Gastroesophageal sphincter (tissue), 4 donors: ENCODE results near the gene FXYD7. TPM values are rescaled to one million over a fixed set of nuclear protein-coding genes. Genes with fewer than 3 reads are reported as not detected.

Experiments
- ATAC-seq: fragments of 150-250 bp; one replicate; pipeline ENCODE4 v1.9.1; 2016; ENCODE audit warnings: mild to moderate bottlenecking, moderate library complexity
- H3K27ac ChIP-seq, 4 donors: fragments of 200-600 bp; sonication (generic) in 3 of 4; 1 replicate in 3 of 4; 2 replicates in 1 of 4; pipeline ENCODE4 v1.5.1; 2016 to 2019
- H3K27me3 ChIP-seq: fragments of 200-600 bp; sonication (generic); one replicate; pipeline ENCODE4 v1.5.1; 2019
- H3K36me3 ChIP-seq, 2 donors: fragments of 200-600 bp; sonication (generic); one replicate each; pipeline ENCODE4 v1.5.1; 2019; ENCODE audit warnings: control low read depth in 1 of 2
- H3K4me1 ChIP-seq, 3 donors: fragments of 200-600 bp; sonication (generic); 1 replicate in 2 of 3; 2 replicates in 1 of 3; pipeline ENCODE4 v1.5.1; 2016 to 2019; ENCODE audit warnings: control low read depth in 2 of 3
- H3K4me3 ChIP-seq, 2 donors: fragments of 200-600 bp; sonication (generic); one replicate each; pipeline ENCODE4 v1.5.1; 2019; ENCODE audit warnings: mild to moderate bottlenecking in 1 of 2, moderate library complexity in 1 of 2
- H3K9me3 ChIP-seq, 3 donors: fragments of 200-600 bp; sonication (generic); one replicate each; pipeline ENCODE4 v1.5.1; 2017 to 2019; ENCODE audit warnings: control low read depth in 2 of 3
- CTCF ChIP-seq, 4 experiments: fragments of 200-600 bp in 2 of 4; fragments of 450-650 bp in 2 of 4; sonication (generic) in 1 of 4; IDR thresholded peaks; one replicate each; pipeline ENCODE4 v1.5.1; 2017 to 2019; ENCODE audit warnings: antibody characterized with exemption in 4 of 4, mild to moderate bottlenecking in 2 of 4, moderate library complexity in 2 of 4
- EP300 ChIP-seq: sonication (generic); formaldehyde crosslinking; IDR thresholded peaks from one replicate; pipeline ENCODE4 v1.6.1; 2017; ENCODE audit warnings: antibody characterized with exemption, mild to moderate bottlenecking
- POLR2A ChIP-seq, 2 donors: fragments of 450-650 bp; IDR thresholded peaks; one replicate each; pipeline ENCODE4 v1.6.1; 2017; ENCODE audit warnings: antibody characterized with exemption in 2 of 2, mild to moderate bottlenecking in 2 of 2, moderate library complexity in 1 of 2
- POLR2AphosphoS5 ChIP-seq: sonication (generic); formaldehyde crosslinking; IDR thresholded peaks from one replicate; pipeline ENCODE4 v1.6.1; 2017; ENCODE audit warnings: antibody characterized with exemption
- WGBS, 2 donors: methylation state at CpG; one replicate each; pipeline ENCODE4 v1.1.5; 2018; ENCODE audit warnings: low coverage in 1 of 2; 5-methylcytosine and 5-hydroxymethylcytosine counted together
- total RNA-seq, 4 donors: library from RNA; depleted of rRNA; stranded (reverse); fragments of >200 nt; gene quantifications; one replicate each; pipeline ENCODE4 v1.1.0, GENCODE V29; 2016

FXYD7 gene
- total RNA-seq, 4 donors from 2014 or later, result not detected

GRCh38 chr19:35160629-35161433, 17.8 kb downstream of the FXYD7 start:
- no peak for ATAC-seq
- WGBS, 2 donors, result 88 to 90% methylated on average over 6 to 8 of the region's 9 CpGs

GRCh38 chr19:35161434-35161743, 18.3 kb downstream of the FXYD7 start:
- TF ChIP-seq POLR2AphosphoS5, result no peak
- TF ChIP-seq POLR2A (IDR thresholded peaks at IDR 0.05), result no peak
- no peak for TF ChIP-seq CTCF (IDR thresholded peaks at IDR 0.05)
- TF ChIP-seq EP300, result no peak
- 75 to 86% methylated on average over 1 of the region's 2 CpGs for WGBS, 2 donors
- Histone ChIP-seq H3K27ac (no peak overlapping the region), H3K4me3 (no peak overlapping the region), H3K9me3 (peaks cover 0 to 47% (median 0%) of the 10 kb centered on the region in 3 donors), H3K4me1 (peaks cover 0 to under 1% (median 0%) of the 10 kb centered on the region in 3 donors), H3K27me3 (peaks cover 30% of the 10 kb centered on the region), H3K36me3 (peaks cover 0 to 92% of the 10 kb centered on the region in 2 donors)
- ATAC-seq, result no peak

More at GRCh38 chr19:35160629-35161433, 17.8 kb downstream of the FXYD7 start:
- H3K9me3 ChIP-seq, result peaks cover 0 to 41% (median 0%) of the 10 kb centered on the region in 3 donors
- no peak overlapping the region for H3K4me3 ChIP-seq
- H3K4me1 ChIP-seq, result peaks cover 0 to 6% (median 0%) of the 10 kb centered on the region in 3 donors
- H3K36me3 ChIP-seq, result peaks cover 0 to 86% of the 10 kb centered on the region in 2 donors
- H3K27ac ChIP-seq, result no peak overlapping the region
- peaks cover 36% of the 10 kb centered on the region for H3K27me3 ChIP-seq
- no peak for TF ChIP-seq POLR2A (IDR thresholded peaks at IDR 0.05)
- no peak for TF ChIP-seq EP300
- no peak for TF ChIP-seq CTCF (IDR thresholded peaks at IDR 0.05)
- no peak for TF ChIP-seq POLR2AphosphoS5

- Histone ChIP-seq H3K27me3 (peaks cover 17% of the 10 kb centered on the region), H3K9me3 (peaks cover 0 to 55% (median 0%) of the 10 kb centered on the region in 3 donors), H3K4me1 (no peaks in the 10 kb centered on the region), H3K36me3 (peaks cover 0 to 96% of the 10 kb centered on the region in 2 donors), H3K27ac (no peak overlapping the region), H3K4me3 (no peak overlapping the region)
- TF ChIP-seq POLR2A (IDR thresholded peaks at IDR 0.05) (no peak), CTCF (IDR thresholded peaks at IDR 0.05) (no peak)
- 70 to 80% methylated on average over 1 to 4 of the region's 6 CpGs for WGBS, 2 donors
- no peak for ATAC-seq
Measured at GRCh38 chr19:35162471-35163326, 19.6 kb downstream of the FXYD7 start.

- no peak overlapping the region for H3K27ac ChIP-seq
- peaks cover 0 to 79% of the 10 kb centered on the region in 2 donors for H3K36me3 ChIP-seq
- H3K4me1 ChIP-seq, result no peaks in the 10 kb centered on the region
- no peak for TF ChIP-seq POLR2AphosphoS5
- no peak for TF ChIP-seq CTCF (IDR thresholded peaks at IDR 0.05)
- no peak for TF ChIP-seq POLR2A (IDR thresholded peaks at IDR 0.05)
- TF ChIP-seq EP300, result no peak
- no peak overlapping the region for H3K4me3 ChIP-seq
- ATAC-seq, result no peak
- WGBS, 2 donors, result 16 to 82% methylated on average over 2 of the region's 2 CpGs
- peaks cover 5% of the 10 kb centered on the region for H3K27me3 ChIP-seq
- H3K9me3 ChIP-seq, result peaks cover 0 to 55% (median 0%) of the 10 kb centered on the region in 3 donors
Measured at GRCh38 chr19:35164418-35164817, 21.4 kb downstream of the FXYD7 start.
